Fibroblast of skin of abdomen (primary cell): ENCODE measurements around the gene CTF1.
A peak's percentile ranks its signal among the peaks of the same experiment; 100 is the strongest.
"Not testable (repeated sequence)": the region's sequence is repeated elsewhere in the genome, so short reads cannot be mapped to it uniquely, and the experiment has no call there.

Source experiments
- DNase-seq: peaks from one replicate; pipeline ENCODE4 v3.0.0-alpha.2; 2013

The CTF1 gene

DNA sequence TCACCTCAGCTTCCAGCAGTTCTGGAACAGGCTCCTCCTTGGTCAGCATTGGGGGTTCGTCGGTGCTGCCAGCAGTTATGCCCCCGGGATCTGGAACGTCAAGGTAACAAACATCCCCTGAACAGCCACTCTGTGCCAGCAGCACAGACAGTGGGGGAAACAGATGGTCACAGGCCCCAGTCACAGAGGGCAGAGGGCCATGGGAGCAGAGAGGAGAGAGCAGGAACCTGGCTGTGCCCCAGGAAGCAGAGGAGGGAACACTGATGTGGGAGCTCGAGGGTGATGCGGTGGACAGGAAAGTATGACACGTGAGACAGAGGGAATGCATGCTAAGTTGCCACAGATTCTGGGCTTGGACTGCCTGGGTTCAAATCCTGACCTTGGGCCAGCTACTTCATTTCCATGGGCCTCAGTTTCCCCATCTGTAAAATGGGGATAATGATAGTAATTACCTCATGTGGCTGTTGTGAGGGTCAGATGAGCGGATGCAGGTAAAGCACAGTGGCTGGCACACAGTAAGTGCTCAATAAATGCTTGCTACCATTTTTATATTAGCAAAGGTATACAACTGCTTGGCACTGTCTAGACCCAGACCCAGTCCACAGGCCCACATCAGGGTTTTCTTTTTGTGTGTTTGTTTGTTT is 7.4 kb upstream of the CTF1 start:
- DNase-seq: no peak

DNA sequence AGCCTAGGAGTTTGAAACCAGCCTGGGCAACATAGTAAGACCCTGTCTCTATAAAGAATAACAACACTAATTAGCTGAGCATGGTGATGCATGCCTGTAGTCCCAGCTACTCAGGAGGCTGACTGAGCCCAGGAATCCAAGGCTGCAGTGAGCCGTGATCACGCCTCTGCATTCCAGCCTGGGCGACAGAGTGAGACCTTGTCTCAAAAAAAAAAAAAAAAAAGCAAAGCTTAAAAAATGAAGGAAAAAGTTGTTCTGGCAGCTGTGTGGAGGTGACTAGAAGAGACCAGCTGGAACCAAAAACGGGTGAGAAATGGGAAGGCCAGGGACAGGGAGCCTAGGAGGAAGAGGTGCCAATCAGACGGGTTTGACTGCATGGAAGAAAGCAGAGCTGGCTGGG is 6.7 kb upstream of the CTF1 start:
- no peak for DNase-seq

DNA sequence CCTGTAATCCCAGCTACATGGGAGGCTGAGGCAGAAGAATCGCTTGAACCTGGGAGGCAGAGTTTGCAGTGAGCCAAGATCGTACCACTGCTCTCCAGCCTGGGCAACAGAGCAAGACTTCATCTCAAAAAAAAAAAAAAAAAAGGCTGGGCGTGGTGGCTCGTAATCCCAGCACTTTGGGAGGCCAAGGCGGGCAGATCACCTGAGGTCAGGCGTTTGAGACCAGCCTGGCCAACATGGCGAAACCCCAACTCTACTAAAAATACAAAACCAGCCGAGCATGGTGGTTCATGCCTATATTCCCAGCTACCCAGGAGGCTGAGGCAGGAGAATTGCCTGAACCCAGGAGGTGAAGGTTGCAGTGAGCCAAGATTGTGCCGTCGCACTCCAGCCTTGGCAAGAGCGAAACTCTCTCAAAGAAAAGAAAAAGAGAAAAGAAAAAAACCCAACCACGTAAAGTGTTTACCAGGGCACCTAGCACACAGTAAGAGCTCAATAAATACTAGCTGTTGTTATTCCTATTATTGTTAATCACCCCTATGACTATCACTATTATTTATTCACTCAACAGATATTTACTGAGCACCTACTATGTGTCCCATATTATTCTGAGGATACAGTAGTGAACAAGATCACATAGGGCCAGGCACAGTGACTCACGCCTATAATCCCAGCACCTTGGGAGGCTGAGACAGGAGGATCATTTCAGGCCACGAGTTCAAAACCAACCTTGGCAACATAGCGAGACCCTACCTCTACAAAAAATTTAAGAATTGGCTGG is 5.2 kb upstream of the CTF1 start:
- not testable (repeated sequence) for DNase-seq

DNA sequence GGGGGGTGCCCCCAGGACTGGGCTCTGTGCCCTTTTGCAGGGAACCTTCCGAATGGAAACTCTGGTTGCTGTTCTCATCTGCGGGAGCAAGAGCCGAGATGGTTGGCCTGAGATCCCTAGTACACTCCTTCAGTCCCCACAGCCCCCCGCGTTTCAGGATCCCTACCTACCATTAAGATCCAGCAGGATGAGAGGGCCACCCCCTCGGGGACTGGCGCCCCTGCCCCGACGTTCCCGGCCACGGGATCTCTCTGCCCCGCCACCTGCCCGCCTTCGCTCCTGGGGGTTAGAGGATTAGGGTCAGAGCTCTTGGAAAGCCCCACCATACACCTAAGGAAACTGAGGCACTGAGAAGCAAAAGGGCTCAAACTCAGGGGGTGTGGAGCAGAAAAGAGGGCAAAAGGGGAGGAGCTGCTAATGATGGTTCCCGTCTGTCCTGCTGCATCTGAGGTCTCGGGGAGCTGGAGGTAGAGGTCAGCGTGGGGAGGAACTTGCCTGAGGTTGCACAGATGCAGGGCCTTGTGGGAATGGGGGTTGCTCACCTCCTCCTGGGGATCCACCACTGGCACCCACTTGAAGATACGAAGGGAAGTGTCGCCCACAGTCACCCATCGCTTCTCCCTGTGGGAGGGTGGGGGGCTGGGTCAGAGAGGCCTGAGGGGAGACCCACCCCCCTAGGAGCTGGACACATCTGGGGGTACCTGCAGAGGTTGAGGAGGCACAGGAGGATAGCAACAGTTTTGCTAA is 3.6 kb upstream of the CTF1 start:
- DNase-seq: no peak

DNA sequence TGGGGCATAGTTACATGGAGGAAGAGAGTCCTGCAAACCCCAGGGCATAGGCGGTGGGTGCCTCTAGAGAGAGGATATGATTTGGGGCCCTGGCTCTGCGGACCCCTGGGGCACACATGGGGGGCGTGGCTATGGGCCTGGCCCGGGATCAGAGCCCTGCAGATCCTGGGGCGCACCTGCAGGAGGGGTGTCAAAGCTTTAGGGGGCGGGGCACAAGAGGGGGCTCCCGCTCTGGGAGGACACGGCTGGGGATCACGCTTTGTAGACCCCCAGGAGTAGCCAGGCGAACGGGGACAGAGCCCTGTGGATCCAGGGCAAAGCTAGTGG is 3.0 kb upstream of the CTF1 start:
- DNase-seq: no peak

DNA sequence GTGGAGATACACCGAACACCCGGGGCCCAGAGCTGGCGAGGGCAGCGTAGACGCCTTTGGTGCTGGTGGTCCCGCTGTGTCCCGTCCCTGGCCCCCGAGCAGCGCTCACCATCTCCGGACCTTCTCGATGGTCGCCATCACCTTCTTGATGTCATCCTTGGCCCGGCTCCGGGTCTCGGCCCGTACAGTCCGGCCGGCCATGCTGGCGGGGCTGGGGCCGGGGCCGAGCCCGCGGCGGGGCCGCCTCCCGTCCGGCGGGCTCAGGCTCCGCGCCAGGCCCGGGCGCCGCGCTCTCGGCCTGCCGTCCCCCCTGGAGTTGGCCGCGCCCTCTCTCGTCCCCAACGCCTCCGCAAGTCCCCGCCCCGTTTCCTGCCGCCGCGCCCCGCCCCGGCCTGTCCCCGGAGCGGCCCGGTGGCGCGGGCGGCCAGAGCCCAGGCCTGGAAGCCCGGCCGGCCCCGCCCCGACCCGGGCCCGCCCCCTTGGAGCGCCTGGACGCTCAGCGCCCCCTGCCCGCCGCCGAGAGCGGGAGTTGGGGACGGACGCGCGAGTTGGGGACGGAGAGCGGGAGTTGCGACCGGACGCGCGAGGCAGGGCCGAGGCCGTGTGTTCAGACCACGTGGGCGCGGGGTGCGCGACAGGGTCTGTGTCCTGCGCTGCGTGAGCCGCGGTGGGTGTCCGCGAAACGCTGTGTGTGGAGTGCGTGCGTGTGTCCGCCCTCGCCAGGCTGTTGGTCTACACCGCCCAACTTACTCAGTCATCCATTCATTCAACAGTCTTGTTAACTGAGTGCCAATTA is 2.5 kb upstream of the CTF1 start, which contains the start of gene BCL7C:
TSS of gene BCL7C (minus strand) at position 334 of the 796 bp plus-strand sequence. CDS start at position 201, 133 bp downstream.
- peak; percentile 90 for DNase-seq

DNA sequence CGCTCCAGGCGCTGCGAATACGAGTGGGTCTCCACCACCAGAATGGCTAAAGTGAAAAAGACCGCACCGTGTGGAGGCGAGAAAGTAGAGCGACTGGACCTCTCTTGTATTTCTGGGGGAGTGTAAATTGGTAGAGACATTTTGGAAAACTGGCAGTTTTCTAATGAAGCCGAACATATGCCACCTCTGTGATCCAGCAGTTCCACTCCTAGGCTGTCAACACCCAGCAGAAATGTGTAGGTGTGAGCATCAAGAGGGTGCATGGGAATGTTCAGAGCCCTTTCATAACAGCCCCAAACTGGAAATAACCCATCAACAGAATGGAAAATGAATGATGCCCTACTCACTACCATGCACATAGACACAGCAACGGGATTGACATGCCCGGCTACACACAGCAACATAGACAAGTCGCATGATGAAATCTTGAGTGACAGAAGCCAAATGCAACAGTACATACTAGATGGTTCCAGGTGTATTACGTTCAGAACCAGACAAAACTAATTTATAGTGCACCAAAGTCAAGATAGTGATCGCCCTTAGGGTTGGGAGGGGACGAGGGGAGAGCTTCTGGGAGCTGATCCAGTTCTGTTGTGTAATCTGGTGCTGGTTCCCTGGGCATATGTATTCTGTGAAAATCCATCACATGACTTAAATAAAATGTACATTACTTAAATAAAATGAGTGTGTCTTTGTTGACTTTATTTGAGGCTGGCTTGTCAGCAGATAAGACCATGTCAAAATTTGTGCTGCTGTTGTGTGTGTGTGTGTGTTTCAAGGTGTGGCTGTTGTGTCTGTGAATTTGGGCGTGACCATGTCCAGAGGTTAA is 1.7 kb upstream of the CTF1 start:
- DNase-seq: no peak

DNA sequence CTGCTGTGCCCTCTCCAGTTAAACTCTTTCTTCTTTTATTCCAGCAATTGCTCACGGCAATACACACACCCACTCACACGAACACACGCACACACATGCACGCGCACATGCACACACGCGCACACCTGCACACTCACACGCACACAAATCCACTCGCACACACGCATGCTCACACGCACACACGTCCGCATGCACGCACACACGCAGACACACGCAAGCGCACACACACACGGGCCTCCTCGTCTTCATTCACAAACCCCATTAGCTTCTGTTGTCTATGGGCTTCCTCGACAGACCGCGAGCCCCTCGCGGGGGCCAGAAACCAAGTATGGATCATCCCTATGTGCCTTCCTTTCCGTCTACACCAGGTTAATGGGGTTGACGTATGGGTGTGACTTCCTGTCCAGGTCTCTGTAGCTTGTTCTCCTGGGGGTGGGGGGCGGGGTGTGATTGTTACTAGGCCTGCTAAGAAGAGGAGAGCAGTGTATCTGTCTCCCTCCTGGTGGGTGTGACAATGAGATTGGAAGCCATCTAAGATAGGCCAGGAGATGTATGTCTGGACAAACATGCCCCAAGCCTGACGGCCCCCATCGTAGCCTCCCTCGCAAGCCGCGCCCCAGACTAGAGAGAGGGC is 670 bp upstream of the CTF1 start:
- no peak for DNase-seq

DNA sequence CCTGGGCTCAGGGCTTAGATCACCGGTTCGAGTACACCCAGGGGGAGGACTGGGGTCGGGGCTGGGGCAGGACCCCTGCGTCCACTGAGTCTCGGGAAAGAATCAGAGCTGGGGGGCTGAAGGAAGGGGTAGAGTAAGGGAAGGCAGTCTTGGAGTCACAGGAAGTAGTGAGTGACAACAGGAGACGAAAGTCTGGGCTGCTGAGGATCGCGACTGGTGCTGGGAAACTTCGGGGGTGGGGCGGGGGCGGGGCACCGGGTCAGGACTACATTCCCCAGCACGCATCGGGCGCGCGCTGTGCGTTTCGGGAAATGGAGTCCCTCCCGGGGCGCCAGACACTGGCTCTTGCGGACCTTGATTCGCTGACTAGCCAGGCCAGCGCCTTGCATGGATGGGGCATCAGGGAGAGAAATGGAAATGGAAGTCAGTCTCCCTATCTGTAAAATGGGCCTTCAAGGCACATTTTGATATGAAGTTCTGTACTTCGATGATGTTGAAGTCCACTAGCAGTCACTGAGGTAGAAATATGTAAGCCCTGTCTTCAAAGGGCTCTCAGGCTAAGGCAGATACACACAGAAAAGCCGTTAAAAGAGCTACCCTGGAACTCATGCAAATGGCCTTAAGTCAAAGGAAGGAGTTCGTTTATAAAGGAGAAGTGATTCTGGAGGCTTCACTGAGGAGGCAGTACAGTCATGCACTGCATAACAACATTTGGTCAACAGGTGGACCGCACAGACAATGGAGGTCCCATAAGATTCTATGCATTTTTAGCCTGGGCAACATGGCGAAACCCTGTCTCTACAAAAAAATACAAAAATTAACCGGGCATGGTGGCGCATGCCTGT is 697 bp downstream of the CTF1 start:
- peak; percentile 93 for DNase-seq

DNA sequence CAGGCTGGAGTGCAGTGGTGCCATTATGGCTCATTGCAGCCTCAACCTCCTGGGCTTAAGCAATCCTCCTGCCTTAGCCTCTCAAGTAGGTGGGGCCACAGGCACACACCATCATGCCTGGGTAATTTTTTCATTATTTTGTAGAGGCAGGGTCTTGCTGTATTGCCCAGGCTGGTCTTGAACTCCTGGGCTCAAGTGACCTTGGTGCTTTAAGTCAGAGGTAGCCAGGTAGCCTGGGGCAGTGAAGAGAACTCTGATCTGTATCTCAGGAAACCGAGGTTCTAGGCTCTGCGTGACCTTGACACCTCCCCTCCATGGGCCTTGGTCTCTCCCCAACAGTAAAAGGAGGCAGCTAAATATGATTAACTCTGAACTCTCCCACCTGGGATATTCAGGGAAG is 3.4 kb downstream of the CTF1 start:
- no peak for DNase-seq

DNA sequence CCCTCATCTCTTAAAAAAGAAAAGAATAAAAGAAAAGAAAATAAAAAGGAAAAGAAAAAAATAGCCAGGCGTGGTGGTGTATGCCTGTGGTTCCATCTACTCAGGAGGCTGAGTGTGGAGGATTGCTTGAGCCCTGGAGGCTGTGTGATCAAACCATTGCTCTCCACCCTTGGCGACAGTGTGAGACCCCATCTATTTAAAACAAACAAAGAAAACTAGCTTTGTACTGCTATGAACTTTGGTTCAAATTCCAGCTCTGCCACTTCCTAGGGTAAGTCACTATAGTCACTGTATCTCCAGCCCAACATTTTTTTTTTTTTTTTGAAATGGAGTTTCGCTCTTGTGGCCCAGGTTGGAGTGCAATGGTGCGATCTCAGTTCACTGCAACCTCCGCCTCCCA is 4.2 kb downstream of the CTF1 start:
- DNase-seq: no peak

DNA sequence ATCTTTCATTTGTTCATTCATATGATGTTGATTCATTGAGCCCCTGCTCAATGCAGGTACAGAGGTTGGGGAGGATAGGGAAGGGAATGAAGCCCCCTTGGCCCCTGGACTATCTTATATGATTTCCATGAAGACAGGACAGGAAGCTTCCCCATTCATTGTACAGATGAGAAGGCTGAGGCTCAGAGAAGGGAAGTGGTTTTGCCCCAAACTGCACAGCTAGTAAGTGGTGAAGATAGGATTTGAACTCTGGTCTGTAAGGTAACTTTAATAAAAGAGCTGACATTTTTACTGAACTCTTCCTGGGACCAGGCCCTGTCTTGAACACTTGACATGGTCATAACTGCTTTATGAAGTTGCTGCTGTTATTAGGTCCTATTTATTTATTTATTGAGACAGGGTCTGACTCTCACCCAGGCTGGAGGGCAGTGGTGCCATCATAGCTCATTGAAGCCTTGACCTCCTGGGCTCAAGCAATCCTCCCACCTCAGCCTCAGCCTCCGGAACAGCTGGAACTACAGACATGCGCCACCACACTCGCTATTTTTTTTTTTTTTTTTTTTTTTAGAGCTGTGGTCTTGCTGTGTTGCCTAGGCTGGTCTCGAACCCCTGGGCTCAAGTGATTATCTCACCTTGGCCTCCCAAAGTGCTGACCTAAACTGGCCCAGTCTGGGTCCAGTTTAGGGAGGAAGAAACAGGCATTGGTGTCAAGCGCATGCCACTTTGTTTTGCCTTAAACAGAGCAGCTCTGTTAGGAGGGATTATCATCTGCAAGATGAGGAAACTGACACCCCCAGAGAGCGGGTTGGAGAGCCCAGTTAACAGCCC is 5.0 kb downstream of the CTF1 start:
- no peak for DNase-seq

DNA sequence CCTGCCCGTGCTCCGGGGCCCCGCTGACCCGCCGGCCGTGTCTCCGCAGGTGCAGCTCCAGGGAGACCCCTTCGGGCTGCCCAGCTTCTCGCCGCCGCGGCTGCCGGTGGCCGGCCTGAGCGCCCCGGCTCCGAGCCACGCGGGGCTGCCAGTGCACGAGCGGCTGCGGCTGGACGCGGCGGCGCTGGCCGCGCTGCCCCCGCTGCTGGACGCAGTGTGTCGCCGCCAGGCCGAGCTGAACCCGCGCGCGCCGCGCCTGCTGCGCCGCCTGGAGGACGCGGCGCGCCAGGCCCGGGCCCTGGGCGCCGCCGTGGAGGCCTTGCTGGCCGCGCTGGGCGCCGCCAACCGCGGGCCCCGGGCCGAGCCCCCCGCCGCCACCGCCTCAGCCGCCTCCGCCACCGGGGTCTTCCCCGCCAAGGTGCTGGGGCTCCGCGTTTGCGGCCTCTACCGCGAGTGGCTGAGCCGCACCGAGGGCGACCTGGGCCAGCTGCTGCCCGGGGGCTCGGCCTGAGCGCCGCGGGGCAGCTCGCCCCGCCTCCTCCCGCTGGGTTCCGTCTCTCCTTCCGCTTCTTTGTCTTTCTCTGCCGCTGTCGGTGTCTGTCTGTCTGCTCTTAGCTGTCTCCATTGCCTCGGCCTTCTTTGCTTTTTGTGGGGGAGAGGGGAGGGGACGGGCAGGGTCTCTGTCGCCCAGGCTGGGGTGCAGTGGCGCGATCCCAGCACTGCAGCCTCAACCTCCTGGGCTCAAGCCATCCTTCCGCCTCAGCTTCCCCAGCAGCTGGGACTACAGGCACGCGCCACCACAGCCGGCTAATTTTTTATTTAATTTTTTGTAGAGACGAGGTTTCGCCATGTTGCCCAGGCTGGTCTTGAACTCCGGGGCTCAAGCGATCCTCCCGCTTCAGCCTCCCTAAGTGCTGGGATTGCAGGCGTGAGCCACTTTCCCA is 5.9 kb downstream of the CTF1 start:
- peak; percentile 64 for DNase-seq

DNA sequence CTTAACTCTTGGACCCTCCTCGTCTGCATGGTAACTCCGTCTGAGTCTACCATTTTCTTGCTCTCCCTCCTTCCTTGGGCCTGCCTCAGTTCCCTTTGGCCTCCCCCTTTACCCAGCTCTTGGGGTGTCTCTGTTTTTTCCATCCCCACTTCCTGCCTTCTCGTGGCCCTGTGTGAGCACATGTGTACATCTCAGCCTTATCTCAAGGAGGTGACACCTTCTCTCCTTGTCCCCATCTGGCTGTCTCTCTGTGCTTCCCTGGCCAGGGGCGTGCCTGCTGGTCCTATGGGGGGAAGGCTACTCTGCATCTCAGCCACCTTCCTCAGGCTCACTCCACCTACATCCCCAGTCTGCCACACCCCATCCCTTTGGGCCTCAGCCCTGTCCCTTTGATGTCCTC is 6.6 kb downstream of the CTF1 start:
- no peak for DNase-seq

DNA sequence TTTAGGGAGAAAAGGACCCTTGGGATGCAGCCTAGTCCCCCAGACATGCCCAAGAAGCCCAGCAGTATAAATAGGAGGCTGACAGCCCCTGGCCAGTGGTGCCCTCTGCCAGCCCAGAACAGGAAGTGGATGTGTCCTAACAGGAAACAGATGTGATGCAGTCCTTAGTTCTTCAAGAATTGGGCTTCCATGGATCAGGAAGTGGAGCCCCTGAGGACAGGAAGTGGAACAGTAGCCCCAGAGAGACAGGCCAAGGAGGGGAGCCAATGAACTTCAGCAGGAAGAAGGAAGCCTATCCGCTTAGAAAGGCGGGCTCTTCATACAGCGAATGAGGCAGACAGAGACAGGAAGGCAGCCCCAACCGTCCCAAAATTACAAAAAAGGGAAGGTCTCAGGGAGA is 7.2 kb downstream of the CTF1 start:
- DNase-seq: no peak

DNA sequence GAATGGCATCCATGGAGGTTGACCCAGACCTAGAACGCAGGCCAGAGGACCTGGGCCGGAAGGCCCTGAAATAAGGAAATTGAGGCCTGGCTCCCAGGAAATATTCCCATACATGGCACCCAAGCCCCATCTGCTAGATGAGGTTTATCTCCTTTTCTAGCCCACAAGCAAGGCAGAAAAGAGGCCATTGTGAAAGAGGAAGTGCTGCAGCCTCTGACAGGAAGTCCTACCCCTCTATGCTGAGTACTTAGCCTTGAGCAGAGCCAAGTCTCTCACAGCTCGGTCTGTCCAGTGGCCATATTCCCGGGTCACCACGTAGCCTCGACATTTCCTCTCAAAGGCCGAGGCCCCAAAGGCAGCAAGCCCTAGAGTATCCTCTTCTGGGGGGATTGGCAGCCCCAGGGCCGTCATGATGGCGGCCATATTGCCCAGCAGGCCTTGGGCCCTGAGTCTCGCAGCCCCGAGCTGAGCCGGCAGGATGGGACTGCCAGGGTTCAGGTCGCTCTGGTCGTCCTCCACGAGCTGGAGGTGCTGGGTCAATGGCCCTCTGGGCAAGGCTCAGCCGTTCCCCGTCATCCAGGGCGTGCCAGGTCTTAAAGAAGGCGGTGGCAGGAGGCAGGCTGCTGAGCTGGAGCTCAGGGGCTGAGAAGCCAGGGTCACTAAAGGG is 7.8 kb downstream of the CTF1 start:
- DNase-seq: no peak

DNA sequence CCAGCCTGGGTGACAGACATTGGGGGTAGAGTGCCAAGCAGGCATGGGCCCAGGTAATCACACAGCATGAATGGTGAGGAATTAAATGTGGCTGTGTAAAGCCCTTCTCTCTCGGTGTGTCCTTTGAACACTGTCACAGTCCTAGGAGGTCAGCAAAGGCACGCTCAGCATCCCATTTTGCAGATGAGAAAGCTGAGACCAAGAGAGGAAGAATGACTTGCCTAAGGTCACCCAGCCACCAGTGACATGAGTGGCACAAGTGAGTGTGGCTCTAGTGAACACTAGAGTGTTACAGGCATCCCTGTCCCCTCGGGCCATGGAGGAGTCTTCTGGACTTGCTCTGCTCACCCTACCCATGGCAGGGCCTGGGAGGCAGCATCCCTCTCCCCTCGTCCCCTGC is 10.7 kb downstream of the CTF1 start:
- DNase-seq: no peak
